H1 (cell line): ENCODE data around the gene CLCA4.

Experiments
- CREB1 ChIP-seq: IDR thresholded peaks from 2 replicates; pipeline ENCODE4 v1.6.1; 2012; ENCODE audit warnings: inconsistent platforms
- POLR2AphosphoS5 ChIP-seq: IDR thresholded peaks from 2 replicates; pipeline ENCODE4 v1.6.1; 2011; ENCODE audit warnings: low read depth, low read length
- RNF2 ChIP-seq: fragments of 200-900, 300-1000 bp; sonication (generic); IDR thresholded peaks from 2 replicates; pipeline ENCODE4 v1.7.1; 2016; ENCODE audit warnings: borderline replicate concordance, low read depth, mild to moderate bottlenecking, antibody characterized with exemption, low read length; ENCODE audit not compliant: poor library complexity, severe bottlenecking; ENCODE audit errors: missing control alignments
- SIN3A ChIP-seq, 2 experiments: IDR thresholded peaks in 1 of 2; conservative IDR thresholded peaks in 1 of 2; 2 replicates each; pipeline ENCODE4 v1.6.1; 2011 to 2012; ENCODE audit warnings: low read length in 2 of 2, improper control_type of control experiment in 1 of 2, low read depth in 1 of 2, mild to moderate bottlenecking in 1 of 2
- TF ChIP-seq, protein P1 (sequence below), 3 experiments: IDR thresholded peaks; 1 replicate in 2 of 3; 2 replicates in 1 of 3; pipeline versions ENCODE4 v1.5.1 to v1.6.1; 2011; ENCODE audit warnings: low read length in 3 of 3, mild to moderate bottlenecking in 3 of 3, inconsistent platforms in 2 of 3, low read depth in 1 of 3, moderate library complexity in 1 of 3; ENCODE audit not compliant: insufficient read depth in 1 of 3; ENCODE audit errors: control extremely low read depth in 1 of 3
- TF ChIP-seq, protein P2 (sequence below): fragments of 300-600 bp; sonication (generic); IDR thresholded peaks from 2 replicates; pipeline ENCODE4 v1.7.1; 2012; ENCODE audit warnings: low read length, moderate library complexity, mild to moderate bottlenecking, inconsistent platforms; ENCODE audit not compliant: insufficient replicate concordance
- TF ChIP-seq, protein P3 (sequence below): IDR thresholded peaks from 2 replicates; pipeline ENCODE4 v1.6.1; 2012; ENCODE audit warnings: inconsistent platforms

DNA sequence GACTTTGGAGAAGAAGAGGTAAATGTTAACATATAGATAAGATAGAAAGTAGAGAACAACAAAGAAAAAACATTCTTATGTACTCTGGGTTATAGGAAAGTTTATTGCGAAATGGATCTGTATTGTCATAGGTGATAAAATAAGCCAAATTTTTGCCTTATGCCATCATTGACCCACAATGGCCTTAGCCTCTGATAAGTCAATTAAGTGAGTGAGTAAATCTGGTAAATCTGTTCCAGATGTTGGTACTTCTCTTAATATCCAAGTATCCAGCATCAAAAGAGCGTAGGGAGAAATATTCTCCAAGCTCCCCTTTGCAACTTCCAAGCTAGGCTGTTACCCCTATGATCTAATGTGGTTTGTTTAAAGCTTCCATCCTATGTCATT is 38.3 kb upstream of the CLCA4 start:
- TF ChIP-seq, protein P1, sequence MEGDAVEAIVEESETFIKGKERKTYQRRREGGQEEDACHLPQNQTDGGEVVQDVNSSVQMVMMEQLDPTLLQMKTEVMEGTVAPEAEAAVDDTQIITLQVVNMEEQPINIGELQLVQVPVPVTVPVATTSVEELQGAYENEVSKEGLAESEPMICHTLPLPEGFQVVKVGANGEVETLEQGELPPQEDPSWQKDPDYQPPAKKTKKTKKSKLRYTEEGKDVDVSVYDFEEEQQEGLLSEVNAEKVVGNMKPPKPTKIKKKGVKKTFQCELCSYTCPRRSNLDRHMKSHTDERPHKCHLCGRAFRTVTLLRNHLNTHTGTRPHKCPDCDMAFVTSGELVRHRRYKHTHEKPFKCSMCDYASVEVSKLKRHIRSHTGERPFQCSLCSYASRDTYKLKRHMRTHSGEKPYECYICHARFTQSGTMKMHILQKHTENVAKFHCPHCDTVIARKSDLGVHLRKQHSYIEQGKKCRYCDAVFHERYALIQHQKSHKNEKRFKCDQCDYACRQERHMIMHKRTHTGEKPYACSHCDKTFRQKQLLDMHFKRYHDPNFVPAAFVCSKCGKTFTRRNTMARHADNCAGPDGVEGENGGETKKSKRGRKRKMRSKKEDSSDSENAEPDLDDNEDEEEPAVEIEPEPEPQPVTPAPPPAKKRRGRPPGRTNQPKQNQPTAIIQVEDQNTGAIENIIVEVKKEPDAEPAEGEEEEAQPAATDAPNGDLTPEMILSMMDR (IDR thresholded peaks at IDR 0.05; ENCODE audit: control extremely low read depth in 1 of 3, insufficient read depth in 1 of 3, low read depth in 1 of 3, low read length in 3 of 3) = no peak
- TF ChIP-seq, protein P2, sequence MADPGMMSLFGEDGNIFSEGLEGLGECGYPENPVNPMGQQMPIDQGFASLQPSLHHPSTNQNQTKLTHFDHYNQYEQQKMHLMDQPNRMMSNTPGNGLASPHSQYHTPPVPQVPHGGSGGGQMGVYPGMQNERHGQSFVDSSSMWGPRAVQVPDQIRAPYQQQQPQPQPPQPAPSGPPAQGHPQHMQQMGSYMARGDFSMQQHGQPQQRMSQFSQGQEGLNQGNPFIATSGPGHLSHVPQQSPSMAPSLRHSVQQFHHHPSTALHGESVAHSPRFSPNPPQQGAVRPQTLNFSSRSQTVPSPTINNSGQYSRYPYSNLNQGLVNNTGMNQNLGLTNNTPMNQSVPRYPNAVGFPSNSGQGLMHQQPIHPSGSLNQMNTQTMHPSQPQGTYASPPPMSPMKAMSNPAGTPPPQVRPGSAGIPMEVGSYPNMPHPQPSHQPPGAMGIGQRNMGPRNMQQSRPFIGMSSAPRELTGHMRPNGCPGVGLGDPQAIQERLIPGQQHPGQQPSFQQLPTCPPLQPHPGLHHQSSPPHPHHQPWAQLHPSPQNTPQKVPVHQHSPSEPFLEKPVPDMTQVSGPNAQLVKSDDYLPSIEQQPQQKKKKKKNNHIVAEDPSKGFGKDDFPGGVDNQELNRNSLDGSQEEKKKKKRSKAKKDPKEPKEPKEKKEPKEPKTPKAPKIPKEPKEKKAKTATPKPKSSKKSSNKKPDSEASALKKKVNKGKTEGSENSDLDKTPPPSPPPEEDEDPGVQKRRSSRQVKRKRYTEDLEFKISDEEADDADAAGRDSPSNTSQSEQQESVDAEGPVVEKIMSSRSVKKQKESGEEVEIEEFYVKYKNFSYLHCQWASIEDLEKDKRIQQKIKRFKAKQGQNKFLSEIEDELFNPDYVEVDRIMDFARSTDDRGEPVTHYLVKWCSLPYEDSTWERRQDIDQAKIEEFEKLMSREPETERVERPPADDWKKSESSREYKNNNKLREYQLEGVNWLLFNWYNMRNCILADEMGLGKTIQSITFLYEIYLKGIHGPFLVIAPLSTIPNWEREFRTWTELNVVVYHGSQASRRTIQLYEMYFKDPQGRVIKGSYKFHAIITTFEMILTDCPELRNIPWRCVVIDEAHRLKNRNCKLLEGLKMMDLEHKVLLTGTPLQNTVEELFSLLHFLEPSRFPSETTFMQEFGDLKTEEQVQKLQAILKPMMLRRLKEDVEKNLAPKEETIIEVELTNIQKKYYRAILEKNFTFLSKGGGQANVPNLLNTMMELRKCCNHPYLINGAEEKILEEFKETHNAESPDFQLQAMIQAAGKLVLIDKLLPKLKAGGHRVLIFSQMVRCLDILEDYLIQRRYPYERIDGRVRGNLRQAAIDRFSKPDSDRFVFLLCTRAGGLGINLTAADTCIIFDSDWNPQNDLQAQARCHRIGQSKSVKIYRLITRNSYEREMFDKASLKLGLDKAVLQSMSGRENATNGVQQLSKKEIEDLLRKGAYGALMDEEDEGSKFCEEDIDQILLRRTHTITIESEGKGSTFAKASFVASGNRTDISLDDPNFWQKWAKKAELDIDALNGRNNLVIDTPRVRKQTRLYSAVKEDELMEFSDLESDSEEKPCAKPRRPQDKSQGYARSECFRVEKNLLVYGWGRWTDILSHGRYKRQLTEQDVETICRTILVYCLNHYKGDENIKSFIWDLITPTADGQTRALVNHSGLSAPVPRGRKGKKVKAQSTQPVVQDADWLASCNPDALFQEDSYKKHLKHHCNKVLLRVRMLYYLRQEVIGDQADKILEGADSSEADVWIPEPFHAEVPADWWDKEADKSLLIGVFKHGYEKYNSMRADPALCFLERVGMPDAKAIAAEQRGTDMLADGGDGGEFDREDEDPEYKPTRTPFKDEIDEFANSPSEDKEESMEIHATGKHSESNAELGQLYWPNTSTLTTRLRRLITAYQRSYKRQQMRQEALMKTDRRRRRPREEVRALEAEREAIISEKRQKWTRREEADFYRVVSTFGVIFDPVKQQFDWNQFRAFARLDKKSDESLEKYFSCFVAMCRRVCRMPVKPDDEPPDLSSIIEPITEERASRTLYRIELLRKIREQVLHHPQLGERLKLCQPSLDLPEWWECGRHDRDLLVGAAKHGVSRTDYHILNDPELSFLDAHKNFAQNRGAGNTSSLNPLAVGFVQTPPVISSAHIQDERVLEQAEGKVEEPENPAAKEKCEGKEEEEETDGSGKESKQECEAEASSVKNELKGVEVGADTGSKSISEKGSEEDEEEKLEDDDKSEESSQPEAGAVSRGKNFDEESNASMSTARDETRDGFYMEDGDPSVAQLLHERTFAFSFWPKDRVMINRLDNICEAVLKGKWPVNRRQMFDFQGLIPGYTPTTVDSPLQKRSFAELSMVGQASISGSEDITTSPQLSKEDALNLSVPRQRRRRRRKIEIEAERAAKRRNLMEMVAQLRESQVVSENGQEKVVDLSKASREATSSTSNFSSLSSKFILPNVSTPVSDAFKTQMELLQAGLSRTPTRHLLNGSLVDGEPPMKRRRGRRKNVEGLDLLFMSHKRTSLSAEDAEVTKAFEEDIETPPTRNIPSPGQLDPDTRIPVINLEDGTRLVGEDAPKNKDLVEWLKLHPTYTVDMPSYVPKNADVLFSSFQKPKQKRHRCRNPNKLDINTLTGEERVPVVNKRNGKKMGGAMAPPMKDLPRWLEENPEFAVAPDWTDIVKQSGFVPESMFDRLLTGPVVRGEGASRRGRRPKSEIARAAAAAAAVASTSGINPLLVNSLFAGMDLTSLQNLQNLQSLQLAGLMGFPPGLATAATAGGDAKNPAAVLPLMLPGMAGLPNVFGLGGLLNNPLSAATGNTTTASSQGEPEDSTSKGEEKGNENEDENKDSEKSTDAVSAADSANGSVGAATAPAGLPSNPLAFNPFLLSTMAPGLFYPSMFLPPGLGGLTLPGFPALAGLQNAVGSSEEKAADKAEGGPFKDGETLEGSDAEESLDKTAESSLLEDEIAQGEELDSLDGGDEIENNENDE = no peak
- TF ChIP-seq SIN3A (conservative IDR thresholded peaks at IDR 0.05 in 1 of 2, IDR thresholded peaks at IDR 0.05 in 1 of 2; ENCODE audit: low read depth in 1 of 2, low read length in 2 of 2) = no peak
- no peak for TF ChIP-seq RNF2
- TF ChIP-seq, protein P3, sequence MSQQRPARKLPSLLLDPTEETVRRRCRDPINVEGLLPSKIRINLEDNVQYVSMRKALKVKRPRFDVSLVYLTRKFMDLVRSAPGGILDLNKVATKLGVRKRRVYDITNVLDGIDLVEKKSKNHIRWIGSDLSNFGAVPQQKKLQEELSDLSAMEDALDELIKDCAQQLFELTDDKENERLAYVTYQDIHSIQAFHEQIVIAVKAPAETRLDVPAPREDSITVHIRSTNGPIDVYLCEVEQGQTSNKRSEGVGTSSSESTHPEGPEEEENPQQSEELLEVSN = no peak
- TF ChIP-seq POLR2AphosphoS5 = no peak
- TF ChIP-seq CREB1 = no peak
